ENCODE data around the gene RARB.

The RARB gene

GRCh38 chr3:25574172-25574765 is 146.2 kb downstream of the RARB start:
- DNase-seq (ENCODE audit: low read depth in 1 of 2, low spot score in 1 of 2): no peak

DNA sequence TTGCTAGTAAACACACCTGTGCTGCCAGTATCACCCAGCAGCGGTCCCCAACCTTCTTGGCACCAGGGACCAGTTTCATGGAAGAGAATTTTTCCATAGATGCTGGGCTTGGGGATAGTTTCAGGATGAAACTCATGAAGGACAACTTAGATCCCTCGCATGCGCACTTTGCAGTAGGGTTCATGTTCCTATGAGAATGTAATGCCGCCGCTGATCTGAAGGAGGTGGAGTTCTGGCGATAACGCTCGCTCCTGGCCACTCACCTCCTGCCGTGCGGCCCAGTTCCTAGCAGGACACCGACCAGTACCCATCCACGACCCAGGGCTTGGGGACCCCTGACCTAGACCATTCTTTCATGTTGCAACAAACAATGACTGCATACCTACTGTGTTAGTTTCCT is 146.9 kb downstream of the RARB start:
- DNase-seq (ENCODE audit: low read depth in 1 of 2, low spot score in 1 of 2): no peak

- no peak for DNase-seq (ENCODE audit: low read depth in 1 of 2, low spot score in 1 of 2)
These were observed 148.1 kb downstream of the RARB start for GRCh38 chr3:25576146-25576545.

- no peak for DNase-seq (ENCODE audit: low read depth in 1 of 2, low spot score in 1 of 2)
These were observed 148.9 kb downstream of the RARB start for GRCh38 chr3:25576831-25577454.

- no peak for DNase-seq (ENCODE audit: low read depth in 1 of 2, low spot score in 1 of 2)
These were observed 150.0 kb downstream of the RARB start for GRCh38 chr3:25578059-25578458.

- DNase-seq (ENCODE audit: low read depth in 1 of 2, low spot score in 1 of 2): no peak
These were observed 152.5 kb downstream of the RARB start for GRCh38 chr3:25580534-25580933.

GRCh38 chr3:25581335-25581734 is 153.3 kb downstream of the RARB start:
- DNase-seq (ENCODE audit: low read depth in 1 of 2, low spot score in 1 of 2): no peak

GRCh38 chr3:25581823-25582222 is 153.8 kb downstream of the RARB start:
- no peak for DNase-seq (ENCODE audit: low read depth in 1 of 2, low spot score in 1 of 2)

GRCh38 chr3:25582242-25582641 is 154.2 kb downstream of the RARB start:
- no peak for DNase-seq (ENCODE audit: low read depth in 1 of 2, low spot score in 1 of 2)

- no peak for DNase-seq (ENCODE audit: low read depth in 1 of 2, low spot score in 1 of 2)
These were observed 155.3 kb downstream of the RARB start for GRCh38 chr3:25583343-25583742.

GRCh38 chr3:25584011-25584789 is 156.1 kb downstream of the RARB start:
- DNase-seq (ENCODE audit: low read depth in 1 of 2, low spot score in 1 of 2): no peak

- no peak for DNase-seq (ENCODE audit: low read depth in 1 of 2, low spot score in 1 of 2)
These were observed 157.5 kb downstream of the RARB start for GRCh38 chr3:25585361-25586166.

GRCh38 chr3:25586167-25586505 is 158.1 kb downstream of the RARB start:
- no peak for DNase-seq (ENCODE audit: low read depth in 1 of 2, low spot score in 1 of 2)

GRCh38 chr3:25586553-25586952 is 158.5 kb downstream of the RARB start:
- no peak for DNase-seq (ENCODE audit: low read depth in 1 of 2, low spot score in 1 of 2)

GRCh38 chr3:25587094-25587493 is 159.0 kb downstream of the RARB start:
- no peak for DNase-seq (ENCODE audit: low read depth in 1 of 2, low spot score in 1 of 2)

- DNase-seq (ENCODE audit: low read depth in 1 of 2, low spot score in 1 of 2): no peak
These were observed 159.5 kb downstream of the RARB start for GRCh38 chr3:25587526-25587925.

DNA sequence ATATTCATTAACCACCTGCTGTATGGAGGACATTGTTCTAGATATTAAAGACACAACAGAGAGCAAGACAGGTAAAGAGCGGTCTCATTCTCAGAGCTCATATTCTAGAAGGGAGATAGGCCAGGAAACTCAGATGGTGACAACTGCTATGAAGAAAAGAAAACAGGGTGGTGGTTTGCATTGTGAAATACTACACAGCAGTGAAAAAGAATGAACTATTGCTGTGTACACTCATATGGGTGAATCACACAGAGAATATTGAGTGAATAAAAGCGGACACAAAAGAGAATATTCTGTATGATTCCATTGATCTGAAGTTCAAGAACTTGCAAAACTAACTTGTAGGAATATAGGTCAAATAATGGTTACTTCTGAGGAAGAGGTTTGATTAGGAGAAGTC is 159.9 kb downstream of the RARB start:
- DNase-seq (ENCODE audit: low read depth in 1 of 2, low spot score in 1 of 2): no peak

DNA sequence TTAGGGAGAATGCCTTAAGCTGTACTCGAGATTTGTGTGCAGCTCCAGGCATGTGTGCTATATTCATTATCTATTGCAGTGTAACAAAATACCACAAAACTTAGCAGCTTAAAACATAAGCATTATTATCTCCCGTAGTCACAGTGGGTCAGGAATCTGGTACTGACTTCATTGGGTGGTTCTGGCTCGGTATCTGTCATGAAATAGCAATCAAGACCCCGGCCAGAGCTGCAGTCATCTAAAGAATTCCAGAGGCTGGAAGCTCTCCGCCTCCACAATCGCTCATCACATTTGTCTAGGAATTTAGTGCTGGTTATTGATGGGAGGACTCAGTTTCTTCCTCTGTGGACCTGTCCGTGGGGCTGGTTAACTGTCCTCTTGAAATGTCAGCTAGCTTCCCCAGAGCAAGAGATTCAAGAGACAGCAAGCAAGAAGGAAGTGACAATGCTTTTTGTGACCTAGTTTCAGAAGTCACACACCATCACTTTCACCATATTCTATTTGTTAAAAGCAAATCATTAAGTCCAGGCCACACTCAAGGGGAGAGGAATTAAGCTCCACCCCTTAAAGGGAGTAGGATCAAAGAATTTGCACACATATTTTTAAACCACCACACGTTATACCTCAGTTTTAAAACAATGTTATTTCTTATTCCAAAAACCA is 160.5 kb downstream of the RARB start:
- no peak for DNase-seq (ENCODE audit: low read depth in 1 of 2, low spot score in 1 of 2)

- no peak for DNase-seq (ENCODE audit: low read depth in 1 of 2, low spot score in 1 of 2)
These were observed 161.2 kb downstream of the RARB start for GRCh38 chr3:25589104-25589782.

- no peak for DNase-seq (ENCODE audit: low read depth in 1 of 2, low spot score in 1 of 2)
These were observed 161.8 kb downstream of the RARB start for GRCh38 chr3:25589783-25590258.

Measured in activated CD4-positive, alpha-beta T cell treated with anti-CD3 and anti-CD28 coated beads, Interleukin-2, amount 50 U/mL, for 24 hours (primary cell).